HEK293 (cell line): ENCODE data around the gene ADAMTS17.

ENCODE experiments used
- CTCF ChIA-PET: fragments of 350-600 bp; formaldehyde crosslinking; extraction: SDS; loops from one replicate; lab custom pipeline; 2021; ENCODE audit warnings: antibody characterized with exemption; lab: Yijun Ruan, JAX
- POLR2A ChIA-PET: fragments of 300-600 bp; formaldehyde crosslinking; extraction: SDS; loops from one replicate; lab custom pipeline; 2020; ENCODE audit warnings: antibody characterized with exemption, inconsistent platforms; lab: Yijun Ruan, JAX
- H3K27ac ChIP-seq: fragments of 200-500 bp; sonication (Bioruptor generic); 2 replicates; pipeline ENCODE4 v1.5.1; 2014; ENCODE audit warnings: low read depth, low read length, control low read depth, inconsistent platforms; ENCODE audit errors: extremely low read depth
- H3K36me3 ChIP-seq, 2 experiments: fragments of 200-500 bp in 1 of 2; sonication (Bioruptor generic) in 1 of 2; 1 replicate in 1 of 2; 2 replicates in 1 of 2; pipeline ENCODE4 v1.5.1; 2014 to 2017; ENCODE audit warnings: inconsistent platforms in 2 of 2, low read length in 2 of 2; ENCODE audit not compliant: control insufficient read depth in 2 of 2, insufficient read depth in 1 of 2
- H3K4me1 ChIP-seq: fragments of 200-500 bp; sonication (Bioruptor generic); 2 replicates; pipeline ENCODE4 v1.5.1; 2014; ENCODE audit warnings: mild to moderate bottlenecking, low read length, inconsistent platforms; ENCODE audit not compliant: control insufficient read depth, insufficient read depth
- H3K4me3 ChIP-seq: 2 replicates; pipeline ENCODE4 v1.5.1; 2011; ENCODE audit warnings: low read depth, mild to moderate bottlenecking, control low read depth, low read length, moderate library complexity
- H3K9me3 ChIP-seq: fragments of 200-500 bp; sonication (Bioruptor generic); 2 replicates; pipeline ENCODE4 v1.5.1; 2014; ENCODE audit warnings: low read depth, low read length, inconsistent platforms; ENCODE audit not compliant: control insufficient read depth, insufficient read depth
- ELK4 ChIP-seq: IDR thresholded peaks from 2 replicates; pipeline ENCODE4 v1.6.1; 2011; ENCODE audit warnings: mild to moderate bottlenecking, low read depth, low read length, borderline replicate concordance
- HOXC10 ChIP-seq: sonication (generic); formaldehyde crosslinking; IDR thresholded peaks from 2 replicates; pipeline ENCODE4 v1.8.1; 2023; ENCODE audit warnings: mild to moderate bottlenecking, missing genetic modification reagents
- KLF16 ChIP-seq: fragments of 450-650 bp; formaldehyde crosslinking; IDR thresholded peaks from 2 replicates; pipeline ENCODE4 v1.5.1; 2017; ENCODE audit warnings: missing biosample characterization, missing genetic modification characterization
- MZF1 ChIP-seq: fragments of 450-650 bp; formaldehyde crosslinking; IDR thresholded peaks from 2 replicates; pipeline ENCODE4 v1.5.1; 2017; ENCODE audit warnings: missing biosample characterization, missing genetic modification characterization, borderline replicate concordance
- PRDM2 ChIP-seq: fragments of 450-650 bp; formaldehyde crosslinking; IDR thresholded peaks from 2 replicates; pipeline ENCODE4 v1.5.1; 2016; ENCODE audit warnings: missing biosample characterization, missing genetic modification characterization, borderline replicate concordance
- RBAK ChIP-seq: fragments of 450-650 bp; formaldehyde crosslinking; IDR thresholded peaks from 2 replicates; pipeline ENCODE4 v1.5.1; 2016; ENCODE audit warnings: missing biosample characterization, missing genetic modification characterization
- REPIN1 ChIP-seq: fragments of 450-650 bp; formaldehyde crosslinking; IDR thresholded peaks from 2 replicates; pipeline ENCODE4 v1.5.1; 2017; ENCODE audit warnings: missing biosample characterization, missing genetic modification characterization, low read depth
- ZBTB26 ChIP-seq: fragments of 450-650 bp; formaldehyde crosslinking; optimal IDR thresholded peaks from 2 replicates; pipeline ENCODE3; 2016; ENCODE audit warnings: missing biosample characterization, mild to moderate bottlenecking, missing genetic modification characterization
- ZEB2 ChIP-seq: fragments of 450-650 bp; formaldehyde crosslinking; IDR thresholded peaks from 2 replicates; pipeline ENCODE4 v1.5.1; 2016; ENCODE audit warnings: missing biosample characterization, missing genetic modification characterization
- ZNF121 ChIP-seq: fragments of 450-650 bp; formaldehyde crosslinking; IDR thresholded peaks from 2 replicates; pipeline ENCODE4 v1.5.1; 2016; ENCODE audit warnings: missing biosample characterization, missing genetic modification characterization
- ZNF174 ChIP-seq: fragments of 450-650 bp; formaldehyde crosslinking; IDR thresholded peaks from 2 replicates; pipeline ENCODE4 v1.5.0; 2017; ENCODE audit warnings: missing biosample characterization, mild to moderate bottlenecking, missing genetic modification characterization
- ZNF341 ChIP-seq: fragments of 450-650 bp; formaldehyde crosslinking; IDR thresholded peaks from 2 replicates; pipeline ENCODE4; 2016; ENCODE audit warnings: low read depth, missing biosample characterization, missing genetic modification characterization
- ZNF366 ChIP-seq: fragments of 450-650 bp; formaldehyde crosslinking; conservative IDR thresholded peaks from 2 replicates; pipeline ENCODE4 v1.5.1; 2016; ENCODE audit warnings: missing biosample characterization, missing genetic modification characterization
- ZNF416 ChIP-seq: fragments of 450-650 bp; formaldehyde crosslinking; IDR thresholded peaks from 2 replicates; pipeline ENCODE4 v1.5.1; 2016; ENCODE audit warnings: missing biosample characterization, missing genetic modification characterization
- ZNF501 ChIP-seq: fragments of 450-650 bp; formaldehyde crosslinking; IDR thresholded peaks from 2 replicates; pipeline ENCODE4 v1.5.1; 2016; ENCODE audit warnings: missing biosample characterization, missing genetic modification characterization
- ZNF513 ChIP-seq: fragments of 450-650 bp; IDR thresholded peaks from 2 replicates; pipeline ENCODE4 v1.5.1; 2018; ENCODE audit warnings: missing biosample characterization, missing genetic modification characterization
- ZNF645 ChIP-seq: fragments of 450-650 bp; formaldehyde crosslinking; IDR thresholded peaks from 2 replicates; pipeline ENCODE4; 2016; ENCODE audit warnings: missing biosample characterization, missing genetic modification characterization
- ZNF747 ChIP-seq: fragments of 450-650 bp; formaldehyde crosslinking; IDR thresholded peaks from 2 replicates; pipeline ENCODE4 v1.5.1; 2016; ENCODE audit warnings: missing biosample characterization, missing genetic modification characterization
- ZNF76 ChIP-seq: fragments of 450-650 bp; formaldehyde crosslinking; IDR thresholded peaks from 2 replicates; pipeline ENCODE4; 2016; ENCODE audit warnings: low read depth, missing biosample characterization, missing genetic modification characterization, borderline replicate concordance
- ZNF830 ChIP-seq: fragments of 450-650 bp; IDR thresholded peaks from 2 replicates; pipeline ENCODE4 v1.5.0; 2018; ENCODE audit warnings: missing biosample characterization, missing genetic modification characterization, low read depth, mild to moderate bottlenecking, moderate library complexity

ADAMTS17 gene

GRCh38 chr15:100016632-100017031 is 325.1 kb downstream of the ADAMTS17 start (continued):
- TF ChIP-seq ZBTB26 (tag by site-specific recombination), result no peak
- TF ChIP-seq ZNF341, result no peak
- TF ChIP-seq ZNF416 (tag by site-specific recombination), result no peak
- no peak for TF ChIP-seq KLF16 (tag by site-specific recombination)
- no peak for TF ChIP-seq ZNF830 (tag by site-specific recombination)
- no peak for TF ChIP-seq REPIN1 (tag by site-specific recombination)
- TF ChIP-seq RBAK (tag by site-specific recombination), result no peak
- TF ChIP-seq ELK4, result no peak
- no peak for TF ChIP-seq ZNF645 (tag by site-specific recombination)
- TF ChIP-seq ZEB2 (tag by site-specific recombination), result no peak

- CTCF ChIA-PET, result no interaction called here
- 0 out of 2 replicates have a peak, but pooled peaks have one; percentile 17 for TF ChIP-seq ZNF366
- TF ChIP-seq ZNF513 (tag by site-specific recombination), result no peak
- TF ChIP-seq ZNF645 (tag by site-specific recombination), result no peak
- Histone ChIP-seq H3K4me1 (no peaks in the 10 kb centered on the region), H3K4me3 (no peak overlapping the region), H3K36me3 (no peaks in the 10 kb centered on the region), H3K27ac (no peak overlapping the region), H3K9me3 (no peaks in the 10 kb centered on the region)
- POLR2A ChIA-PET, result no interaction called here
These were observed 330.5 kb downstream of the ADAMTS17 start for GRCh38 chr15:100011235-100011634.

GRCh38 chr15:100009372-100009771 is 332.4 kb downstream of the ADAMTS17 start:
- H3K36me3 ChIP-seq, result no peaks in the 10 kb centered on the region
- no peak overlapping the region for H3K27ac ChIP-seq
- H3K9me3 ChIP-seq, result no peaks in the 10 kb centered on the region
- no peak overlapping the region for H3K4me3 ChIP-seq
- CTCF ChIA-PET, result no interaction called here
- no peaks in the 10 kb centered on the region for H3K4me1 ChIP-seq
- POLR2A ChIA-PET, result no interaction called here
- TF ChIP-seq ZNF645 (tag by site-specific recombination), result no peak
- no peak for TF ChIP-seq ZEB2 (tag by site-specific recombination)
- no peak for TF ChIP-seq ZNF747 (tag by site-specific recombination)
- TF ChIP-seq MZF1 (tag by site-specific recombination), result no peak
- TF ChIP-seq HOXC10 (CRISPR knock-in tag), result no peak
- no peak for TF ChIP-seq ZNF501
- no peak for TF ChIP-seq ZNF174 (tag by site-specific recombination)
- no peak for TF ChIP-seq PRDM2 (tag by site-specific recombination)
- TF ChIP-seq ZNF76 (tag by site-specific recombination), result no peak
- TF ChIP-seq ZNF121 (tag by site-specific recombination), result no peak
